Left ventricle myocardium superior (tissue), 1 donor: Measurements from ENCODE around the gene NAV2. TPM values are rescaled to one million over a fixed set of nuclear protein-coding genes. Genes with fewer than 3 reads are reported as not detected.
"Not testable (repeated sequence)": the region's sequence is repeated elsewhere in the genome, so short reads cannot be mapped to it uniquely, and the experiment has no call there.

Experiments
- ATAC-seq: fragments of 200-7000 bp; cut with Tn5 transposase; one replicate; pipeline ENCODE4 v1.9.1; 2020; ENCODE audit warnings: mild to moderate bottlenecking, moderate library complexity
- DNase-seq: peaks from one replicate; pipeline ENCODE4 v3.0.0-alpha.2; 2020
- intact Hi-C: fragments of 100-400 bp; cut with micrococcal nuclease; formaldehyde crosslinking; loops from one replicate; pipeline ENCODE4 v1.11.0; 2022
- total RNA-seq: library from RNA; stranded (reverse); fragmentation: NEBNext Ultra II Directional; extraction: Animal tissue kit (Norgen Biotek cat#: 25700); gene quantifications from one replicate; pipeline ENCODE4 v1.2.1, GENCODE V29; 2021
- donor health status: DM: no; HTN: yes; CAD: no; lungs with severe emphysema.

Gene NAV2
- total RNA-seq, 1 donor from 2014 or later, result 8.8 TPM

- ATAC-seq (peak; percentile 57), DNase-seq (no peak)
- intact Hi-C loops, result no loop called here
These were observed 177.7 kb downstream of the NAV2 start for GRCh38 chr11:19890308-19890707.

- intact Hi-C loops, result no loop called here
- ATAC-seq (no peak), DNase-seq (no peak)
These were observed 178.4 kb downstream of the NAV2 start for GRCh38 chr11:19891022-19891421.

GRCh38 chr11:19892387-19892786 lies 179.8 kb downstream of the NAV2 start:
- intact Hi-C loops, result no loop called here
- no peak for ATAC-seq
- DNase-seq, result no peak

GRCh38 chr11:19892876-19893275 lies 180.2 kb downstream of the NAV2 start:
- DNase-seq (no peak), ATAC-seq (no peak)
- intact Hi-C loops, result no loop called here

- ATAC-seq (no peak), DNase-seq (no peak)
- intact Hi-C loops, result no loop called here
These were observed 181.8 kb downstream of the NAV2 start for GRCh38 chr11:19894404-19894803.

GRCh38 chr11:19895037-19895436 lies 182.4 kb downstream of the NAV2 start:
- intact Hi-C loops, result not testable (repeated sequence)
- ATAC-seq (peak; percentile 93), DNase-seq (peak; percentile 46)

GRCh38 chr11:19895776-19896175 lies 183.1 kb downstream of the NAV2 start:
- intact Hi-C loops, result no loop called here
- DNase-seq, result no peak
- no peak for ATAC-seq

- intact Hi-C loops, result loop anchor here (5.0 kb wide), 1 partner anchor 346 kb away; no protein-coding TSS in a partner anchor
- DNase-seq (peak; percentile 69), ATAC-seq (peak; percentile 77)
These were observed 191.0 kb downstream of the NAV2 start for GRCh38 chr11:19903620-19904069.

- peak; percentile 41 for ATAC-seq
- intact Hi-C loops, result no loop called here
- DNase-seq, result no peak
These were observed 192.7 kb downstream of the NAV2 start for GRCh38 chr11:19905280-19905853.

- intact Hi-C loops, result no loop called here
- DNase-seq (no peak), ATAC-seq (no peak)
These were observed 193.5 kb downstream of the NAV2 start for GRCh38 chr11:19906126-19906525.

GRCh38 chr11:19907008-19907579 lies 194.5 kb downstream of the NAV2 start:
- ATAC-seq, result no peak
- DNase-seq, result no peak
- intact Hi-C loops, result no loop called here

GRCh38 chr11:19907839-19908238 lies 195.2 kb downstream of the NAV2 start:
- intact Hi-C loops, result no loop called here
- ATAC-seq (no peak), DNase-seq (no peak)

GRCh38 chr11:19910931-19911330 lies 198.3 kb downstream of the NAV2 start:
- DNase-seq (no peak), ATAC-seq (peak; percentile 46)
- intact Hi-C loops, result no loop called here

- no peak for ATAC-seq
- intact Hi-C loops, result no loop called here
- no peak for DNase-seq
These were observed 199.7 kb downstream of the NAV2 start for GRCh38 chr11:19912115-19912957.

GRCh38 chr11:19912958-19913892 lies 200.6 kb downstream of the NAV2 start:
- peak; percentile 79 for ATAC-seq
- intact Hi-C loops, result no loop called here
- DNase-seq, result no peak

GRCh38 chr11:19913893-19914249 lies 201.2 kb downstream of the NAV2 start:
- no peak for ATAC-seq
- intact Hi-C loops, result no loop called here
- DNase-seq, result no peak

- no peak for ATAC-seq
- DNase-seq, result no peak
- intact Hi-C loops, result no loop called here
These were observed 203.2 kb downstream of the NAV2 start for GRCh38 chr11:19915808-19916207.

GRCh38 chr11:19917069-19917468 lies 204.4 kb downstream of the NAV2 start:
- ATAC-seq, result no peak
- intact Hi-C loops, result no loop called here

GRCh38 chr11:19918302-19919049 lies 205.8 kb downstream of the NAV2 start:
- ATAC-seq (no peak), DNase-seq (no peak)
- intact Hi-C loops, result no loop called here

More at GRCh38 chr11:19917069-19917468, 204.4 kb downstream of the NAV2 start:
- DNase-seq, result no peak
